Measurements from ENCODE around the gene COX8C.

GRCh38 chr14:93319958-93320357 is 27.0 kb upstream of the COX8C start:
- TF ChIP-seq, protein P1, sequence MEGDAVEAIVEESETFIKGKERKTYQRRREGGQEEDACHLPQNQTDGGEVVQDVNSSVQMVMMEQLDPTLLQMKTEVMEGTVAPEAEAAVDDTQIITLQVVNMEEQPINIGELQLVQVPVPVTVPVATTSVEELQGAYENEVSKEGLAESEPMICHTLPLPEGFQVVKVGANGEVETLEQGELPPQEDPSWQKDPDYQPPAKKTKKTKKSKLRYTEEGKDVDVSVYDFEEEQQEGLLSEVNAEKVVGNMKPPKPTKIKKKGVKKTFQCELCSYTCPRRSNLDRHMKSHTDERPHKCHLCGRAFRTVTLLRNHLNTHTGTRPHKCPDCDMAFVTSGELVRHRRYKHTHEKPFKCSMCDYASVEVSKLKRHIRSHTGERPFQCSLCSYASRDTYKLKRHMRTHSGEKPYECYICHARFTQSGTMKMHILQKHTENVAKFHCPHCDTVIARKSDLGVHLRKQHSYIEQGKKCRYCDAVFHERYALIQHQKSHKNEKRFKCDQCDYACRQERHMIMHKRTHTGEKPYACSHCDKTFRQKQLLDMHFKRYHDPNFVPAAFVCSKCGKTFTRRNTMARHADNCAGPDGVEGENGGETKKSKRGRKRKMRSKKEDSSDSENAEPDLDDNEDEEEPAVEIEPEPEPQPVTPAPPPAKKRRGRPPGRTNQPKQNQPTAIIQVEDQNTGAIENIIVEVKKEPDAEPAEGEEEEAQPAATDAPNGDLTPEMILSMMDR (IDR thresholded peaks at IDR 0.05): no peak
- TF ChIP-seq POLR2AphosphoS5 (IDR thresholded peaks at IDR 0.05): no peak
- TF ChIP-seq EP300 (IDR thresholded peaks at IDR 0.05): no peak
- no peak for TF ChIP-seq POLR2A (IDR thresholded peaks at IDR 0.05)

Measured in upper lobe of left lung (tissue), 4 donors.